PC-9 (cell line): Measurements from ENCODE around the gene TMEM132D. TPM values are rescaled to one million over a fixed set of nuclear protein-coding genes. Genes with fewer than 3 reads are reported as not detected.
"Not testable (repeated sequence)": the region's sequence is repeated elsewhere in the genome, so short reads cannot be mapped to it uniquely, and the experiment has no call there.

Experiments
- BruUV-seq: library from RNA; stranded (reverse); fragments of 400-500 nt; replicated peaks from 2 replicates; lab custom pipeline; 2021; lab: Mats Ljungman, UMichigan
- CTCF ChIA-PET: fragments of 300-600 bp; sonication (Branson Sonifier 250); formaldehyde crosslinking; loops from one replicate; lab custom pipeline; 2022; ENCODE audit warnings: antibody characterized with exemption; lab: Charles Lee
- POLR2A ChIA-PET: fragments of 300-600 bp; sonication (Branson Sonifier 250); formaldehyde crosslinking; loops from one replicate; lab custom pipeline; 2022; ENCODE audit warnings: antibody characterized with exemption; ENCODE audit not compliant: unreplicated experiment; lab: Charles Lee
- DNase-seq, 2 experiments: peaks; one replicate each; pipeline versions ENCODE4 v3.0.0 to v3.0.0-alpha.2; 2015 to 2022; ENCODE audit warnings: mixed read lengths in 1 of 2
- H2AFZ ChIP-seq: fragments of 200-600 bp; sonication (generic); 2 replicates; pipeline ENCODE4 v1.8.1; 2017; ENCODE audit warnings: antibody characterized with exemption
- H3F3A ChIP-seq: fragments of 200-600 bp; sonication (generic); 2 replicates; pipeline ENCODE4 v1.8.1; 2017; ENCODE audit warnings: antibody characterized with exemption, mild to moderate bottlenecking, low read depth; ENCODE audit not compliant: insufficient read depth
- H3K27ac ChIP-seq: fragments of 200-600 bp; sonication (generic); 2 replicates; pipeline ENCODE4 v1.6.1; 2016; ENCODE audit warnings: mixed run types
- H3K27me3 ChIP-seq: fragments of 200-600 bp; sonication (generic); 2 replicates; pipeline ENCODE4 v1.6.1; 2016; ENCODE audit warnings: low read depth, mixed run types; ENCODE audit not compliant: insufficient read depth
- H3K36me3 ChIP-seq: fragments of 200-600 bp; sonication (generic); 2 replicates; pipeline ENCODE4 v1.6.1; 2016; ENCODE audit warnings: low read depth, mixed run types
- H3K4me1 ChIP-seq: fragments of 200-600 bp; sonication (generic); replicated peaks from 2 replicates; pipeline ENCODE4 v1.6.1; 2016; ENCODE audit warnings: mixed run types; ENCODE audit not compliant: insufficient read depth
- H3K4me2 ChIP-seq: fragments of 200-600 bp; sonication (generic); 2 replicates; pipeline ENCODE4 v1.6.1; 2017; ENCODE audit warnings: mixed run types
- H3K4me3 ChIP-seq: fragments of 200-600 bp; sonication (generic); 2 replicates; pipeline ENCODE4 v1.6.1; 2016; ENCODE audit warnings: mixed run types
- H3K79me2 ChIP-seq: fragments of 200-600 bp; sonication (generic); 2 replicates; pipeline ENCODE4 v1.6.1; 2017; ENCODE audit warnings: low read depth, mixed run types
- H3K9me2 ChIP-seq: fragments of 200-600 bp; sonication (generic); 2 replicates; pipeline ENCODE4 v1.8.1; 2017; ENCODE audit warnings: mild to moderate bottlenecking; ENCODE audit not compliant: insufficient read depth
- H3K9me3 ChIP-seq: fragments of 200-600 bp; sonication (generic); 2 replicates; pipeline ENCODE4 v1.8.1; 2016; ENCODE audit warnings: low read depth; ENCODE audit not compliant: insufficient read depth
- H4K20me1 ChIP-seq: fragments of 200-600 bp; sonication (generic); 2 replicates; pipeline ENCODE4 v1.8.1; 2017; ENCODE audit not compliant: insufficient read depth
- EZH2 ChIP-seq: fragments of 200-600 bp; sonication (generic); IDR thresholded peaks from 2 replicates; pipeline ENCODE4 v1.8.0; 2017; ENCODE audit warnings: antibody characterized with exemption, low read depth
- intact Hi-C: fragments of 100-400 bp; cut with micrococcal nuclease; formaldehyde crosslinking; loops from one replicate; pipeline ENCODE4 v1.10.0; 2022; ENCODE audit not compliant: unreplicated experiment
- total RNA-seq: library from RNA; stranded (reverse); gene quantifications from 2 replicates; pipeline ENCODE4 v1.2.3, GENCODE V29; 2021
- TF ChIP-seq, protein P1 (sequence below): fragments of 200-600 bp; sonication (generic); conservative IDR thresholded peaks from 2 replicates; pipeline ENCODE4 v1.6.1; 2017; ENCODE audit warnings: mixed run types, antibody characterized with exemption, mild to moderate bottlenecking, moderate library complexity

The TMEM132D gene
- total RNA-seq, 1 experiment from 2014 or later: not detected

DNA sequence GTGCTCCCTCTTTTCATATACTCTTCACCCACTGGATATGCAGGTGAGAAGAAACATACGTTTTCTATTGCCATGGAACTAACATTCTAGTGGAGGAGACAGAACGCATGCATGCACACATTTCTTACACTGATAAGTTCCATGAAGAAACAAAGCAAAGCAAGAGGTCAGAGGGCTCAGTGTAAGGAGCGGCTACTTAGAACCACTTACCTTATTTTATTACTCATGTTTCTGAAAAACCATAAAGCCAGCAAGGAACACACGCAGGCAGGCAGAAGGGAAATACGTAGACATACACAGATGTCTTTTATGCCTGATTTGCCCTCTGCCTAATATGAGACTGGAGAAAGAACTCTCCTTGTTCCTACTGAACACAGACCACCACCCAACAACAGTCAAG lies 362.9 kb downstream of the TMEM132D start:
- Histone ChIP-seq H3F3A (no peaks in the 10 kb centered on the region), H2AFZ (no peak overlapping the region), H3K36me3 (no peaks in the 10 kb centered on the region), H3K4me1 (no peaks in the 10 kb centered on the region), H3K9me3 (no peaks in the 10 kb centered on the region), H3K27me3 (no peaks in the 10 kb centered on the region), H3K4me2 (no peak overlapping the region), H3K4me3 (no peak overlapping the region), H3K9me2 (no peaks in the 10 kb centered on the region), H3K79me2 (no peaks in the 10 kb centered on the region), H4K20me1 (no peaks in the 10 kb centered on the region), H3K27ac (no peak overlapping the region)
- no TSS peak for BruUV-seq
- intact Hi-C loops: no loop called here
- no peak for DNase-seq
- CTCF ChIA-PET: no interaction called here
- TF ChIP-seq EZH2: no peak
- TF ChIP-seq, protein P1, sequence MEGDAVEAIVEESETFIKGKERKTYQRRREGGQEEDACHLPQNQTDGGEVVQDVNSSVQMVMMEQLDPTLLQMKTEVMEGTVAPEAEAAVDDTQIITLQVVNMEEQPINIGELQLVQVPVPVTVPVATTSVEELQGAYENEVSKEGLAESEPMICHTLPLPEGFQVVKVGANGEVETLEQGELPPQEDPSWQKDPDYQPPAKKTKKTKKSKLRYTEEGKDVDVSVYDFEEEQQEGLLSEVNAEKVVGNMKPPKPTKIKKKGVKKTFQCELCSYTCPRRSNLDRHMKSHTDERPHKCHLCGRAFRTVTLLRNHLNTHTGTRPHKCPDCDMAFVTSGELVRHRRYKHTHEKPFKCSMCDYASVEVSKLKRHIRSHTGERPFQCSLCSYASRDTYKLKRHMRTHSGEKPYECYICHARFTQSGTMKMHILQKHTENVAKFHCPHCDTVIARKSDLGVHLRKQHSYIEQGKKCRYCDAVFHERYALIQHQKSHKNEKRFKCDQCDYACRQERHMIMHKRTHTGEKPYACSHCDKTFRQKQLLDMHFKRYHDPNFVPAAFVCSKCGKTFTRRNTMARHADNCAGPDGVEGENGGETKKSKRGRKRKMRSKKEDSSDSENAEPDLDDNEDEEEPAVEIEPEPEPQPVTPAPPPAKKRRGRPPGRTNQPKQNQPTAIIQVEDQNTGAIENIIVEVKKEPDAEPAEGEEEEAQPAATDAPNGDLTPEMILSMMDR: no peak
- POLR2A ChIA-PET: no interaction called here

DNA sequence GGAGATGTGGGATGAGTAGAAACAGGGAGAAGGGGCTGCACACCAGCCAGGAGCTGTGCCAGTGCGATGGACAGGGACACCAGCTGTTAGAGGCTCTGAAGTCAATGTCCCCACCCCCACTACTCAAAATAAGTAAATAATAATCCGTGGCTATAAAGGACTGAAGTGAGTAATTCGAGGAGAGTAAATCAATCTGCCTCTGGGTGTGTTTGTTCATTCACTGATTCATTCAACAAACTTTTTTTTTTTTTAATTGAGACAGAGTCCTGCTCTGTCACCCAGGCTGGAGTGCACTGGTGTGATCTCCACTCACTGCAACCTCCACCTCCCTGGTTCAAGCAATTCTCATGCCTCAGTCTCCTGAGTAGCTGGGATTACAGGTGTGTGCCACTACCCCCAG lies 363.6 kb downstream of the TMEM132D start:
- no peaks in the 10 kb centered on the region for H3K9me3 ChIP-seq
- no peaks in the 10 kb centered on the region for H4K20me1 ChIP-seq
- TF ChIP-seq EZH2: no peak
- TF ChIP-seq, protein P1: no peak
- H3F3A ChIP-seq: no peaks in the 10 kb centered on the region
- POLR2A ChIA-PET: no interaction called here
- no peaks in the 10 kb centered on the region for H3K27me3 ChIP-seq
- intact Hi-C loops: no loop called here
- no peak overlapping the region for H3K27ac ChIP-seq
- no peaks in the 10 kb centered on the region for H3K36me3 ChIP-seq
- no peaks in the 10 kb centered on the region for H3K9me2 ChIP-seq
- H3K4me2 ChIP-seq: no peak overlapping the region
- H3K79me2 ChIP-seq: no peaks in the 10 kb centered on the region
- no peaks in the 10 kb centered on the region for H3K4me1 ChIP-seq
- BruUV-seq: no TSS peak
- H2AFZ ChIP-seq: no peak overlapping the region
- DNase-seq: no peak
- no peak overlapping the region for H3K4me3 ChIP-seq
- CTCF ChIA-PET: no interaction called here

DNA sequence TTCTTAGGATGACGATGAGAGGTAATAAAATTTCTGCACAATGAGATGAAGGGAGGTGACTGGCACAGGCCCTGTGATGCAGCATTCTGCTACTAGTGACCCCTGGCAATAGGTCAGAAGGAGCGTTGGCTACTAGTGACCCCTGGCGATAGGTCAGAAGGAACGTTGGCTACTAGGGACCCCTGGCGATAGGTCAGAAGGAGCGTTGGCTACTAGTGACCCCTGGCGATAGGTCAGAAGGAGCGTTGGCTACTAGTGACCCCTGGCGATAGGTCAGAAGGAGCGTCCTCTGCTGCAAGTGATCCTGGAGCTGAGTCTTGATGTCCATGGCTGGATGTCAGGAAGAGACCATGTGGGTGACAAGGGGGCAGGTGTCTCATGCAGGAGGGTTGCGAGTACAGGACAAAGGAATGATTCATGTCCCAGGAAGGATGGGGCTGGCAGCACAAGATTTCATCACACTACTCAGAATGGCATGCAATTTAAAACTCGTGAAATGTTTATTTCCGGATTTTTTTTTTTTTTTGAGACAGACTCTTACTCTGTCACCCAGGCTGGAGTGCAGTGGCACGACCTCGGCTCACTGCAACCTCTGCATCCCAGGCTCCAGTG lies 365.0 kb downstream of the TMEM132D start:
- H3K9me2 ChIP-seq, CTCF ChIA-PET, DNase-seq, H3K27me3 ChIP-seq, H3K36me3 ChIP-seq, H3F3A ChIP-seq, BruUV-seq, H3K27ac ChIP-seq, POLR2A ChIA-PET, H3K79me2 ChIP-seq, H3K4me1 ChIP-seq, H3K4me3 ChIP-seq, H3K9me3 ChIP-seq, intact Hi-C loops, H3K4me2 ChIP-seq, H2AFZ ChIP-seq, H4K20me1 ChIP-seq: not testable (repeated sequence)

DNA sequence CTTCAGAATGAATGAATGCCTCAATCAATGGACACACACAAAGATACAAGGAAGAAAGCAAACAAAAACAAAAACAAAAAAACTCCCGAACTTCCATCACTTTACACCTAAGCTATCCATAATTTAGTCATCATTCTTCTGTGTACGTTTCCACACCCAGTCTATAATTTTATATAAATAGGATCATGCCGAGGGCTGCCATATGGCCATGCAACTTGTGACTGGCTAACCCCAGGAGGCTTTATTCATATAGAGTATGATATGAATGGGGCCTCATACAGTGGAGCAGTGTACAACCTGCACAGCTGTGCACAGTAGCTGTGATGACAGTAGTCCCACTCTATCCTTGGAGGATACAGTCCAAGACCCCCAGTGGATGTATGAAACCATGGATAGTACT lies 365.7 kb downstream of the TMEM132D start:
- Histone ChIP-seq H3K4me1 (no peaks in the 10 kb centered on the region), H3K79me2 (no peaks in the 10 kb centered on the region), H3F3A (no peaks in the 10 kb centered on the region), H3K27ac (no peak overlapping the region), H3K4me2 (no peak overlapping the region), H3K4me3 (no peak overlapping the region), H4K20me1 (no peaks in the 10 kb centered on the region), H3K36me3 (no peaks in the 10 kb centered on the region), H2AFZ (no peak overlapping the region), H3K9me3 (no peaks in the 10 kb centered on the region), H3K9me2 (no peaks in the 10 kb centered on the region), H3K27me3 (no peaks in the 10 kb centered on the region)
- no peak for DNase-seq
- ChIA-PET CTCF (no interaction called here), POLR2A (no interaction called here)
- no peak for TF ChIP-seq EZH2
- TF ChIP-seq, protein P1: no peak
- BruUV-seq: no TSS peak
- intact Hi-C loops: no loop called here
